CD14-positive monocyte (primary cell): ENCODE results near the gene IRS1. TPM values are rescaled to one million over a fixed set of nuclear protein-coding genes. Genes with fewer than 3 reads are reported as not detected.

Source experiments
- DNase-seq, 3 donors: peaks; one replicate each; pipeline ENCODE4 v3.0.0-alpha.2; 2011 to 2022
- H2AFZ ChIP-seq: 2 replicates; pipeline ENCODE4 v1.6.0; 2012; ENCODE audit warnings: mild to moderate bottlenecking, low read depth, low read length, inconsistent platforms; ENCODE audit not compliant: insufficient read depth, poor library complexity, severe bottlenecking
- H3K27ac ChIP-seq, 2 donors: 1 replicate in 1 of 2; 2 replicates in 1 of 2; pipeline ENCODE4 v1.5.1; 2012 to 2013; ENCODE audit warnings: low read length in 2 of 2, control low read depth in 1 of 2, inconsistent platforms in 1 of 2, low read depth in 1 of 2, mild to moderate bottlenecking in 1 of 2
- H3K27me3 ChIP-seq, 2 donors: one replicate each; pipeline versions ENCODE4 v1.6.0 to v1.6.1; 2011 to 2013; ENCODE audit warnings: low read length in 2 of 2; ENCODE audit not compliant: control insufficient read depth in 2 of 2, insufficient read depth in 2 of 2
- H3K36me3 ChIP-seq, 2 donors: replicated peaks in 1 of 2; 1 replicate in 1 of 2; 2 replicates in 1 of 2; pipeline versions ENCODE4 v1.5.1 to v1.6.1; 2012 to 2013; ENCODE audit warnings: low read length in 2 of 2, control low read depth in 1 of 2, inconsistent platforms in 1 of 2, mild to moderate bottlenecking in 1 of 2; ENCODE audit not compliant: insufficient read depth in 2 of 2, control insufficient read depth in 1 of 2
- H3K4me1 ChIP-seq, 2 donors: 1 replicate in 1 of 2; 2 replicates in 1 of 2; pipeline versions ENCODE4 v1.5.1 to v1.6.1; 2012 to 2013; ENCODE audit warnings: low read length in 2 of 2, control low read depth in 1 of 2, inconsistent platforms in 1 of 2, mild to moderate bottlenecking in 1 of 2, moderate library complexity in 1 of 2; ENCODE audit not compliant: insufficient read depth in 2 of 2, control insufficient read depth in 1 of 2
- H3K4me2 ChIP-seq: replicated peaks from 2 replicates; pipeline ENCODE3; 2012; ENCODE audit warnings: low read length, moderate library complexity, mild to moderate bottlenecking; ENCODE audit not compliant: poor library complexity, severe bottlenecking; ENCODE audit errors: extremely low read depth
- H3K4me3 ChIP-seq, 3 experiments: fragments of 200-600 bp in 1 of 3; sonication (generic) in 1 of 3; replicated peaks in 1 of 3; 1 replicate in 2 of 3; 2 replicates in 1 of 3; pipeline ENCODE4 v1.5.1; 2011 to 2013; ENCODE audit warnings: low read length in 3 of 3, mild to moderate bottlenecking in 3 of 3, control low read depth in 2 of 3, low read depth in 2 of 3, inconsistent platforms in 1 of 3, moderate library complexity in 1 of 3
- H3K79me2 ChIP-seq: 2 replicates; pipeline ENCODE4 v1.6.0; 2012; ENCODE audit warnings: mild to moderate bottlenecking, control low read depth, inconsistent platforms, low read length, moderate library complexity; ENCODE audit not compliant: insufficient read depth
- H3K9ac ChIP-seq: 2 replicates; pipeline ENCODE4 v1.6.0; 2017; ENCODE audit warnings: low read length, mild to moderate bottlenecking; ENCODE audit not compliant: insufficient read depth, poor library complexity, severe bottlenecking
- H3K9me3 ChIP-seq, 2 donors: replicated peaks in 1 of 2; 1 replicate in 1 of 2; 2 replicates in 1 of 2; pipeline versions ENCODE4 v1.5.1 to v1.6.1; 2012 to 2013; ENCODE audit warnings: low read length in 2 of 2, control low read depth in 1 of 2; ENCODE audit not compliant: control insufficient read depth in 1 of 2, insufficient read depth in 1 of 2
- H4K20me1 ChIP-seq: 2 replicates; pipeline ENCODE4 v1.6.0; 2012; ENCODE audit warnings: mild to moderate bottlenecking, low read length, control low read depth, moderate library complexity; ENCODE audit not compliant: insufficient read depth
- H3K27ac Mint-ChIP-seq, 7 donors: one replicate each; pipeline ENCODE4 v1.8.0; 2020; ENCODE audit warnings: mild to moderate bottlenecking in 7 of 7, mixed read lengths in 7 of 7, moderate library complexity in 6 of 7, inconsistent platforms in 2 of 7
- H3K27me3 Mint-ChIP-seq, 3 donors: one replicate each; pipeline ENCODE4 v1.8.0; 2021 to 2022; ENCODE audit warnings: low read depth in 3 of 3, mild to moderate bottlenecking in 3 of 3, mixed read lengths in 3 of 3, moderate library complexity in 3 of 3, inconsistent platforms in 1 of 3
- H3K36me3 Mint-ChIP-seq, 2 donors: one replicate each; pipeline ENCODE4 v1.8.0; 2020; ENCODE audit warnings: mixed read lengths in 2 of 2, inconsistent platforms in 1 of 2, mild to moderate bottlenecking in 1 of 2
- H3K4me1 Mint-ChIP-seq: one replicate; pipeline ENCODE4 v1.8.0; 2020; ENCODE audit warnings: mild to moderate bottlenecking, mixed read lengths
- H3K4me3 Mint-ChIP-seq, 2 donors: one replicate each; pipeline ENCODE4 v1.8.0; 2020; ENCODE audit warnings: mild to moderate bottlenecking in 2 of 2, mixed read lengths in 2 of 2, moderate library complexity in 1 of 2
- H3K9me3 Mint-ChIP-seq, 7 donors: one replicate each; pipeline ENCODE4 v1.8.0; 2020 to 2022; ENCODE audit warnings: mixed read lengths in 7 of 7, mild to moderate bottlenecking in 6 of 7, moderate library complexity in 6 of 7, inconsistent platforms in 2 of 7
- WGBS: methylation state at CpG from one replicate; pipeline ENCODE4 v1.1.5; 2013; ENCODE audit warnings: missing lambda C conversion rate; ENCODE audit not compliant: insufficient coverage; 5-methylcytosine and 5-hydroxymethylcytosine counted together
- intact Hi-C, 2 donors: fragments of 100-400 bp; cut with micrococcal nuclease; formaldehyde crosslinking; loops; one replicate each; pipeline versions ENCODE4 v1.15.0 to v1.15.1; 2023
- polyA plus RNA-seq, 3 donors: library from polyadenylated mRNA; depleted of rRNA in 1 of 3; unstranded in 2 of 3; stranded (reverse) in 1 of 3; fragments of 300-500 nt in 2 of 3; fragments of >200 nt in 1 of 3; fragmentation: Illumina TruSeq in 2 of 3; gene quantifications; 1 replicate in 2 of 3; 2 replicates in 1 of 3; pipeline ENCODE4 v1.2.3, GENCODE V29; 2012 to 2021
- TF ChIP-seq, protein P1 (sequence below): fragments of 200-600 bp; IDR thresholded peaks from one replicate; pipeline ENCODE4 v1.8.0; 2022; ENCODE audit warnings: antibody characterized with exemption, mild to moderate bottlenecking

IRS1 gene
- polyA plus RNA-seq, 3 donors = 0.10 to 0.19 TPM; not detected in 1

DNA sequence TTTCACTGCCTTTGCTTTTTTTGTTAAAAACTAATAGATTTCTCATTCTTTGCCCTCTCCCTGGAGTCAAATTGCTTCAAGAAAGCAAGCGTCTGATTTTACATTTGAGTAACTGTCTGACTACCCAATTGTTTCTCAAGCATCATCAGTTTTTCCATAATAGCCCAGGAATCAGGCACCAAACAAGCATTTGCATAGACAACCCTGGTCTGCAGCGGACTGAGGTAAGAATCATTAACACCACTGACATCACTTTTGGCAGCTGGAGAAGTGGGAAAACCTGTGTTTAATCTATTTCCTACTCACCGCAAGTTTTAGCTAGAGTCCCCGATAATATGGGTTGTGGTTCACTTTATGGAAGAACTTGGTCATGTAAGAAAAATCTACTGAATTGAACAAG, 55.7 kb downstream of the IRS1 start:
- Histone ChIP-seq H3K4me1 (no peaks in the 10 kb centered on the region), H3K4me2 (no peak overlapping the region), H3K79me2 (no peaks in the 10 kb centered on the region), H3K27me3 (no peaks in the 10 kb centered on the region), H3K4me3 (no peak overlapping the region), H4K20me1 (no peaks in the 10 kb centered on the region), H3K36me3 (no peaks in the 10 kb centered on the region), H3K9ac (no peak overlapping the region), H2AFZ (no peak overlapping the region), H3K27ac (no peak overlapping the region), H3K9me3 (no peaks in the 10 kb centered on the region)
- Mint-ChIP-seq H3K27ac (no peak overlapping the region), H3K9me3 (peaks cover 0 to 8% (median 0%) of the 10 kb centered on the region in 7 donors), H3K27me3 (peaks cover 0 to 9% (median 7%) of the 10 kb centered on the region in 3 donors), H3K36me3 (no peaks in the 10 kb centered on the region), H3K4me1 (no peaks in the 10 kb centered on the region), H3K4me3 (no peak overlapping the region)
- intact Hi-C loops = no loop called here
- 64% methylated on average over 1 of the region's 4 CpGs for WGBS
- DNase-seq = no peak
- TF ChIP-seq, protein P1, sequence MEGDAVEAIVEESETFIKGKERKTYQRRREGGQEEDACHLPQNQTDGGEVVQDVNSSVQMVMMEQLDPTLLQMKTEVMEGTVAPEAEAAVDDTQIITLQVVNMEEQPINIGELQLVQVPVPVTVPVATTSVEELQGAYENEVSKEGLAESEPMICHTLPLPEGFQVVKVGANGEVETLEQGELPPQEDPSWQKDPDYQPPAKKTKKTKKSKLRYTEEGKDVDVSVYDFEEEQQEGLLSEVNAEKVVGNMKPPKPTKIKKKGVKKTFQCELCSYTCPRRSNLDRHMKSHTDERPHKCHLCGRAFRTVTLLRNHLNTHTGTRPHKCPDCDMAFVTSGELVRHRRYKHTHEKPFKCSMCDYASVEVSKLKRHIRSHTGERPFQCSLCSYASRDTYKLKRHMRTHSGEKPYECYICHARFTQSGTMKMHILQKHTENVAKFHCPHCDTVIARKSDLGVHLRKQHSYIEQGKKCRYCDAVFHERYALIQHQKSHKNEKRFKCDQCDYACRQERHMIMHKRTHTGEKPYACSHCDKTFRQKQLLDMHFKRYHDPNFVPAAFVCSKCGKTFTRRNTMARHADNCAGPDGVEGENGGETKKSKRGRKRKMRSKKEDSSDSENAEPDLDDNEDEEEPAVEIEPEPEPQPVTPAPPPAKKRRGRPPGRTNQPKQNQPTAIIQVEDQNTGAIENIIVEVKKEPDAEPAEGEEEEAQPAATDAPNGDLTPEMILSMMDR = no peak

DNA sequence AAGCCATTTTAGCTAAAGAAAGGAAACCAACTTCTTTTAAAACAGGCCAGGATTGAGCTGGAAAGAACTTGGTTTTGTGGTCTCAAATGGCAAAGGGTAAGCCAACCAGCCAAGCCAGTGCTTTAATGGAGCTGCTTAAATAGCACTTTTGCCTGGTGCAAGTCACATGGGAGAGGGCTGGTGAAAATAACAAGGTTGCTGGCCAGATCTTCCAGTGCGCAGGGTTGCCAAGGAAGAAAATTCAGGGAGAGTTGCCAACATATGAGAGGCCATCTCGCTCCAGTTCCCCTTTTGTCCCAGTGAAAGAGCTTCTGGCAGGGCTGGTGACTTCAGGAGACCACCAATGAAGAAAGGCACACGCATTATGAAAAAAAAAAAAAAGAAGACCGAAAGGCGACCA, 57.3 kb downstream of the IRS1 start:
- H3K4me3 ChIP-seq = no peak overlapping the region
- H3K9ac ChIP-seq = no peak overlapping the region
- no peak overlapping the region for H3K4me2 ChIP-seq
- H2AFZ ChIP-seq = no peak overlapping the region
- H3K9me3 ChIP-seq = no peaks in the 10 kb centered on the region
- TF ChIP-seq, protein P1 = no peak
- no peaks in the 10 kb centered on the region for H3K36me3 ChIP-seq
- intact Hi-C loops = no loop called here
- no peaks in the 10 kb centered on the region for H3K79me2 ChIP-seq
- no peaks in the 10 kb centered on the region for H3K4me1 ChIP-seq
- no peaks in the 10 kb centered on the region for H3K27me3 ChIP-seq
- peaks cover 0 to 12% (median 10%) of the 10 kb centered on the region in 3 donors for H3K27me3 Mint-ChIP-seq
- no peaks in the 10 kb centered on the region for H3K36me3 Mint-ChIP-seq
- WGBS = 59% methylated on average over 3 of the region's 5 CpGs
- no peak for DNase-seq
- H3K4me3 Mint-ChIP-seq = no peak overlapping the region
- H3K27ac Mint-ChIP-seq = no peak overlapping the region
- no peak overlapping the region for H3K27ac ChIP-seq
- no peaks in the 10 kb centered on the region for H4K20me1 ChIP-seq
- H3K4me1 Mint-ChIP-seq = no peaks in the 10 kb centered on the region
- peaks cover 0 to 4% (median 0%) of the 10 kb centered on the region in 7 donors for H3K9me3 Mint-ChIP-seq
